GM12878 (cell line): ENCODE data around the gene NYAP1.

ENCODE experiments used
- FOS ChIP-seq: IDR thresholded peaks from 3 replicates; pipeline ENCODE4 v1.6.1; 2011; ENCODE audit warnings: borderline replicate concordance; ENCODE audit not compliant: insufficient read length; ENCODE audit errors: extremely low read depth
- TF ChIP-seq, protein P1 (sequence below): fragments of 450-650 bp; formaldehyde crosslinking; IDR thresholded peaks from 2 replicates; pipeline ENCODE4 v1.4.0; 2020; ENCODE audit warnings: mild to moderate bottlenecking, moderate library complexity

DNA sequence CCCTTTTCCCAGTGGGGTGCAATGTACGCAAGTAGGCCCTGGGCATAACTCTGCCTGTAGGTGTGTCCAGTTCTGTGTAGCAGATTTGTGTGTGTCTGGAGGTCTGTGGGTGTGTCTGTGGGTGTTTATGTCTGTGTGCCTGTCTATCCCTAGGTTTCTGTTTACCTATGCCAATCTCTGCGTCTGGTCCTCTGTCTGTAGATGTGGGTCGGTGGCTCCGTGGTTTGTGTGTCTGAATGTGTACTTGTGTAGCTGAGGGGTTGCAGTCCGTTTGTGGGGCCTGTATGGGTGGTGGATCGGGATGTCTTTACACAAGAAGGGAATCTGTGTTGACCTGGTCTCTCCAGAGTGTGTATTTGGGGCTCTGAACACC lies 932 bp downstream of the NYAP1 start:
- TF ChIP-seq, protein P1, sequence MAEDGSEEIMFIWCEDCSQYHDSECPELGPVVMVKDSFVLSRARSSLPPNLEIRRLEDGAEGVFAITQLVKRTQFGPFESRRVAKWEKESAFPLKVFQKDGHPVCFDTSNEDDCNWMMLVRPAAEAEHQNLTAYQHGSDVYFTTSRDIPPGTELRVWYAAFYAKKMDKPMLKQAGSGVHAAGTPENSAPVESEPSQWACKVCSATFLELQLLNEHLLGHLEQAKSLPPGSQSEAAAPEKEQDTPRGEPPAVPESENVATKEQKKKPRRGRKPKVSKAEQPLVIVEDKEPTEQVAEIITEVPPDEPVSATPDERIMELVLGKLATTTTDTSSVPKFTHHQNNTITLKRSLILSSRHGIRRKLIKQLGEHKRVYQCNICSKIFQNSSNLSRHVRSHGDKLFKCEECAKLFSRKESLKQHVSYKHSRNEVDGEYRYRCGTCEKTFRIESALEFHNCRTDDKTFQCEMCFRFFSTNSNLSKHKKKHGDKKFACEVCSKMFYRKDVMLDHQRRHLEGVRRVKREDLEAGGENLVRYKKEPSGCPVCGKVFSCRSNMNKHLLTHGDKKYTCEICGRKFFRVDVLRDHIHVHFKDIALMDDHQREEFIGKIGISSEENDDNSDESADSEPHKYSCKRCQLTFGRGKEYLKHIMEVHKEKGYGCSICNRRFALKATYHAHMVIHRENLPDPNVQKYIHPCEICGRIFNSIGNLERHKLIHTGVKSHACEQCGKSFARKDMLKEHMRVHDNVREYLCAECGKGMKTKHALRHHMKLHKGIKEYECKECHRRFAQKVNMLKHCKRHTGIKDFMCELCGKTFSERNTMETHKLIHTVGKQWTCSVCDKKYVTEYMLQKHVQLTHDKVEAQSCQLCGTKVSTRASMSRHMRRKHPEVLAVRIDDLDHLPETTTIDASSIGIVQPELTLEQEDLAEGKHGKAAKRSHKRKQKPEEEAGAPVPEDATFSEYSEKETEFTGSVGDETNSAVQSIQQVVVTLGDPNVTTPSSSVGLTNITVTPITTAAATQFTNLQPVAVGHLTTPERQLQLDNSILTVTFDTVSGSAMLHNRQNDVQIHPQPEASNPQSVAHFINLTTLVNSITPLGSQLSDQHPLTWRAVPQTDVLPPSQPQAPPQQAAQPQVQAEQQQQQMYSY (CRISPR knock-in tag), result no peak
- no peak for TF ChIP-seq FOS
